Measurements from ENCODE around the gene SYMPK. TPM values are rescaled to one million over a fixed set of nuclear protein-coding genes. Genes with fewer than 3 reads are reported as not detected.

SYMPK gene
- 10 to 100 TPM; 96.9 to 97.4 TPM for total RNA-seq

- DNase-seq, result peak; percentile 99
- Mint-ChIP-seq H3K9me3 (no peaks in the 10 kb centered on the region), H3K36me3 (ENCODE audit: low read depth) (peaks cover 11% of the 10 kb centered on the region), H3K27ac (peak within 1 kb of the TSS; percentile 94), H3K4me1 (ENCODE audit: low read depth) (peaks cover 24% of the 10 kb centered on the region), H3K27me3 (ENCODE audit: low read depth) (peaks cover 23% of the 10 kb centered on the region), H3K4me3 (peak within 1 kb of the TSS; percentile 88)
- intact Hi-C loops (cut with micrococcal nuclease), result loop anchor here (1.0 to 10.0 kb wide), 15 partner anchors 14 to 396 kb away; partner anchors contain the start of genes CCDC61, DMWD, FBXO46 and FOSB
- CTCF ChIA-PET, result interaction anchor here (0.6 to 2.7 kb wide), 15 partner anchors 9 to 221 kb away, joined by 3 to 84 read pairs (median 4); partner anchors contain the start of genes CCDC61, IRF2BP1, QPCTL and SIX5
These were observed at the start of gene SYMPK for GRCh38 chr19:45862564-45863334. Gene SYMPK (minus strand): TSS chr19:45863147. CDS start chr19:45854495, 8,652 bp downstream.

- Mint-ChIP-seq H3K36me3 (ENCODE audit: low read depth) (no peaks in the 10 kb centered on the region), H3K27ac (no peak overlapping the region), H3K27me3 (ENCODE audit: low read depth) (peaks cover 12% of the 10 kb centered on the region), H3K4me1 (ENCODE audit: low read depth) (no peaks in the 10 kb centered on the region), H3K4me3 (no peak overlapping the region), H3K9me3 (no peaks in the 10 kb centered on the region)
- intact Hi-C loops (cut with micrococcal nuclease), result no loop called here
- CTCF ChIA-PET, result no interaction called here
- DNase-seq, result no peak
These were observed 48.3 kb upstream of the SYMPK start for GRCh38 chr19:45911291-45911690.

- no peaks in the 10 kb centered on the region for H3K9me3 Mint-ChIP-seq
- CTCF ChIA-PET, result no interaction called here
- no peak overlapping the region for H3K4me3 Mint-ChIP-seq
- no peaks in the 10 kb centered on the region for H3K4me1 Mint-ChIP-seq (ENCODE audit: low read depth)
- no peak for DNase-seq
- no peaks in the 10 kb centered on the region for H3K36me3 Mint-ChIP-seq (ENCODE audit: low read depth)
- peaks cover 11% of the 10 kb centered on the region for H3K27me3 Mint-ChIP-seq (ENCODE audit: low read depth)
- intact Hi-C loops (cut with micrococcal nuclease), result no loop called here
- H3K27ac Mint-ChIP-seq, result no peak overlapping the region
These were observed 46.0 kb upstream of the SYMPK start for GRCh38 chr19:45908956-45909355.

- peaks cover 6% of the 10 kb centered on the region for H3K4me1 Mint-ChIP-seq (ENCODE audit: low read depth)
- no peaks in the 10 kb centered on the region for H3K36me3 Mint-ChIP-seq (ENCODE audit: low read depth)
- no peaks in the 10 kb centered on the region for H3K9me3 Mint-ChIP-seq
- CTCF ChIA-PET, result no interaction called here
- H3K27ac Mint-ChIP-seq, result no peak overlapping the region
- intact Hi-C loops (cut with micrococcal nuclease), result no loop called here
- no peak overlapping the region for H3K4me3 Mint-ChIP-seq
- no peak for DNase-seq
- peaks cover 2% of the 10 kb centered on the region for H3K27me3 Mint-ChIP-seq (ENCODE audit: low read depth)
These were observed 43.3 kb upstream of the SYMPK start for GRCh38 chr19:45906221-45906620.

- H3K36me3 Mint-ChIP-seq (ENCODE audit: low read depth), result peaks cover 2% of the 10 kb centered on the region
- H3K27ac Mint-ChIP-seq, result no peak overlapping the region
- peaks cover 2% of the 10 kb centered on the region for H3K27me3 Mint-ChIP-seq (ENCODE audit: low read depth)
- H3K4me1 Mint-ChIP-seq (ENCODE audit: low read depth), result peaks cover 12% of the 10 kb centered on the region
- H3K9me3 Mint-ChIP-seq, result no peaks in the 10 kb centered on the region
- no peak overlapping the region for H3K4me3 Mint-ChIP-seq
- CTCF ChIA-PET, result no interaction called here
- intact Hi-C loops (cut with micrococcal nuclease), result no loop called here
- DNase-seq, result no peak
These were observed 42.1 kb upstream of the SYMPK start for GRCh38 chr19:45905011-45905410.

GRCh38 chr19:45902651-45903625, 40.0 kb upstream of the SYMPK start:
- CTCF ChIA-PET, result interaction anchor here (0.6 to 2.1 kb wide), 5 partner anchors 16 to 779 kb away, joined by 3 to 9 read pairs (median 5); partner anchors contain the start of genes FOXA3 and IRF2BP1
- Mint-ChIP-seq H3K27ac (peak overlapping the region; percentile 71), H3K9me3 (no peaks in the 10 kb centered on the region), H3K27me3 (ENCODE audit: low read depth) (no peaks in the 10 kb centered on the region), H3K4me3 (peak overlapping the region; percentile 88), H3K36me3 (ENCODE audit: low read depth) (peaks cover 4% of the 10 kb centered on the region), H3K4me1 (ENCODE audit: low read depth) (peaks cover 12% of the 10 kb centered on the region)
- peak; percentile 99 for DNase-seq
- intact Hi-C loops (cut with micrococcal nuclease), result loop anchor here (1.0 to 5.0 kb wide), 7 partner anchors 17 to 360 kb away; partner anchors contain the start of genes CCDC61, FBXO46, IRF2BP1 and MEIOSIN

- intact Hi-C loops (cut with micrococcal nuclease), result loop anchor here (1.0 to 5.0 kb wide), 7 partner anchors 16 to 361 kb away; partner anchors contain the start of genes CCDC61, FBXO46, IRF2BP1 and MEIOSIN
- H3K27me3 Mint-ChIP-seq (ENCODE audit: low read depth), result no peaks in the 10 kb centered on the region
- DNase-seq, result no peak
- peaks cover 4% of the 10 kb centered on the region for H3K36me3 Mint-ChIP-seq (ENCODE audit: low read depth)
- peaks cover 12% of the 10 kb centered on the region for H3K4me1 Mint-ChIP-seq (ENCODE audit: low read depth)
- no peaks in the 10 kb centered on the region for H3K9me3 Mint-ChIP-seq
- H3K4me3 Mint-ChIP-seq, result peak within 1 kb of the TSS; percentile 88
- peak within 1 kb of the TSS; percentile 71 for H3K27ac Mint-ChIP-seq
- CTCF ChIA-PET, result interaction anchor here (0.6 to 2.1 kb wide), 6 partner anchors 16 to 779 kb away, joined by 3 to 9 read pairs (median 5); partner anchors contain the start of genes FOXA3, IRF2BP1 and SYMPK
These were observed 39.1 kb upstream of the SYMPK start, which contains the start of gene MYPOP for GRCh38 chr19:45901912-45902650. Gene MYPOP (minus strand): TSS chr19:45902613. CDS start chr19:45901773, 840 bp downstream.

- intact Hi-C loops (cut with micrococcal nuclease), result loop anchor here (5.0 kb wide), 1 partner anchor 169 kb away; the partner anchor contains the start of genes FBXO46 and MEIOSIN
- CTCF ChIA-PET, result interaction anchor here (0.6 to 1.5 kb wide), 4 partner anchors 15 to 38 kb away, joined by 3 to 6 read pairs (median 5); partner anchors contain the start of genes FOXA3, IRF2BP1 and SYMPK
- Mint-ChIP-seq H3K36me3 (ENCODE audit: low read depth) (peaks cover 4% of the 10 kb centered on the region), H3K27me3 (ENCODE audit: low read depth) (no peaks in the 10 kb centered on the region), H3K4me3 (peak overlapping the region; percentile 60), H3K4me1 (ENCODE audit: low read depth) (peaks cover 12% of the 10 kb centered on the region), H3K27ac (no peak overlapping the region), H3K9me3 (no peaks in the 10 kb centered on the region)
- DNase-seq, result peak; percentile 57
These were observed 38.5 kb upstream of the SYMPK start for GRCh38 chr19:45901432-45901911.

- Mint-ChIP-seq H3K27ac (no peak overlapping the region), H3K36me3 (ENCODE audit: low read depth) (peaks cover 4% of the 10 kb centered on the region), H3K4me3 (peak overlapping the region; percentile 54), H3K27me3 (ENCODE audit: low read depth) (no peaks in the 10 kb centered on the region), H3K9me3 (no peaks in the 10 kb centered on the region), H3K4me1 (ENCODE audit: low read depth) (peaks cover 12% of the 10 kb centered on the region)
- peak; percentile 25 for DNase-seq
- intact Hi-C loops (cut with micrococcal nuclease), result loop anchor here (5.0 kb wide), 1 partner anchor 169 kb away; the partner anchor contains the start of genes FBXO46 and MEIOSIN
- CTCF ChIA-PET, result interaction anchor here (0.5 to 1.5 kb wide), 5 partner anchors 15 to 725 kb away, joined by 3 to 6 read pairs (median 4); partner anchors contain the start of genes FOXA3, IRF2BP1 and SYMPK
These were observed 37.9 kb upstream of the SYMPK start for GRCh38 chr19:45900738-45901431.

GRCh38 chr19:45899919-45900589, 37.1 kb upstream of the SYMPK start:
- Mint-ChIP-seq H3K27ac (no peak overlapping the region), H3K9me3 (no peaks in the 10 kb centered on the region), H3K36me3 (ENCODE audit: low read depth) (peaks cover 6% of the 10 kb centered on the region), H3K4me3 (no peak overlapping the region), H3K4me1 (ENCODE audit: low read depth) (peaks cover 12% of the 10 kb centered on the region), H3K27me3 (ENCODE audit: low read depth) (no peaks in the 10 kb centered on the region)
- intact Hi-C loops (cut with micrococcal nuclease), result loop anchor here (5.0 kb wide), 1 partner anchor 168 kb away; the partner anchor contains the start of genes FBXO46 and MEIOSIN
- CTCF ChIA-PET, result interaction anchor here (1.5 kb wide), 1 partner anchor 18 kb away, joined by 6 read pairs; no protein-coding TSS in a partner anchor
- DNase-seq, result no peak

Measured in activated naive CD4-positive, alpha-beta T cell treated with anti-CD3 and anti-CD28 coated beads for 36 hours (primary cell).